ENCODE measurements around the gene CLIC3. TPM values are rescaled to one million over a fixed set of nuclear protein-coding genes. Genes with fewer than 3 reads are reported as not detected.

The CLIC3 gene
- total RNA-seq, 2 experiments from 2014 or later, result 2.1 to 2.8 TPM

DNA sequence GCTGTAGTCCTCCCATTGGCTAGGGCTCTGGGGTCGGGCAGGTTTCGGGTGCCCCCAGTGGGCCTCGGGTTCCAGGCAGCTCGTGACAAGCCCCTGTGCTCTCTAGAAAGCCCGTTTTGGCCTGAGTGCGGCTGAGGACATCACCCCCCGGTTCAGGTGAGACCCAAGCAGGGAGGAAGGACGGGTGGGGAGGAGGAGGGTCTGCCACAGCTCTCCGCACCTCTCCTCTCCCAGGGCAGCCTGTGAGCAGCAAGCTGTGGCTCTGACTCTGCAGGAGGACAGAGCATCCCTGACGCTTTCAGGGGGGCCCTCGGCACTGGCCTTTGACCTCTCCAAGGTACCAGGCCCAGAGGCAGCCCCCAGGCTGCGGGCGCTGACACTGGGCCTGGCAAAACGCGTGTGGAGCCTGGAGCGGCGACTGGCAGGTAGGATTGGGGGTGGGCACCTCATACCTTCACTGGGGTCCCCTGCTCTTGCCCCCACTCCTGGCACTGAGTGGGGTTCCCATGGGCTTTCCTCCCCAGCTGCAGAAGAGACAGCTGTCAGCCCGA, 3.5 kb downstream of the CLIC3 start:
- peaks cover 40% of the 10 kb centered on the region for H3K4me1 Mint-ChIP-seq (ENCODE audit: low read depth)
- ChIA-PET CTCF (interaction anchor here (0.8 to 2.4 kb wide), 7 partner anchors 16 to 151 kb away, joined by 3 to 11 read pairs (median 3); partner anchors contain the start of genes AJM1 and NPDC1), POLR2A (interaction anchor here (0.9 to 3.0 kb wide), 13 partner anchors 15 to 185 kb away, joined by 3 to 17 read pairs (median 6); partner anchors contain the start of genes ABCA2, C8G, FBXW5 and RABL6)
- no peaks in the 10 kb centered on the region for H3K9me3 ChIP-seq (ENCODE audit: control insufficient read depth in 1 of 2, insufficient read depth in 1 of 2, low read length in 2 of 2)
- peak overlapping the region; percentile 82 for H3K27ac Mint-ChIP-seq
- ATAC-seq (ENCODE audit: poor library complexity) (no peak), DNase-seq (no peak)
- TF ChIP-seq CTCF (IDR thresholded peaks at IDR 0.05), result no peak
- peaks cover 58% of the 10 kb centered on the region for H3K4me1 ChIP-seq (ENCODE audit: insufficient read depth, low read length)
- peak overlapping the region; percentile 91 for H3K4me3 Mint-ChIP-seq
- H3K9me3 Mint-ChIP-seq, result no peaks in the 10 kb centered on the region
- intact Hi-C loops (cut with DNase I, micrococcal nuclease), result loop anchor here (1.0 to 5.0 kb wide), 4 partner anchors 14 to 414 kb away; no protein-coding TSS in a partner anchor
- peaks cover 0 to 4% of the 10 kb centered on the region in 2 experiments for H3K27me3 ChIP-seq (ENCODE audit: control insufficient read depth in 1 of 2, insufficient read depth in 2 of 2, low read length in 2 of 2)
- peak overlapping the region; percentile 57 to 76 for H3K27ac ChIP-seq (ENCODE audit: low read depth in 1 of 2, low read length in 2 of 2)
- H3K36me3 ChIP-seq (ENCODE audit: insufficient read depth, low read length), result peaks cover 10% of the 10 kb centered on the region
- H3K36me3 Mint-ChIP-seq (ENCODE audit: low read depth), result peaks cover 8% of the 10 kb centered on the region
- H3K27me3 Mint-ChIP-seq, result peaks cover 8% of the 10 kb centered on the region
- H3K4me3 ChIP-seq (ENCODE audit: low read length), result peak overlapping the region; percentile 89

DNA sequence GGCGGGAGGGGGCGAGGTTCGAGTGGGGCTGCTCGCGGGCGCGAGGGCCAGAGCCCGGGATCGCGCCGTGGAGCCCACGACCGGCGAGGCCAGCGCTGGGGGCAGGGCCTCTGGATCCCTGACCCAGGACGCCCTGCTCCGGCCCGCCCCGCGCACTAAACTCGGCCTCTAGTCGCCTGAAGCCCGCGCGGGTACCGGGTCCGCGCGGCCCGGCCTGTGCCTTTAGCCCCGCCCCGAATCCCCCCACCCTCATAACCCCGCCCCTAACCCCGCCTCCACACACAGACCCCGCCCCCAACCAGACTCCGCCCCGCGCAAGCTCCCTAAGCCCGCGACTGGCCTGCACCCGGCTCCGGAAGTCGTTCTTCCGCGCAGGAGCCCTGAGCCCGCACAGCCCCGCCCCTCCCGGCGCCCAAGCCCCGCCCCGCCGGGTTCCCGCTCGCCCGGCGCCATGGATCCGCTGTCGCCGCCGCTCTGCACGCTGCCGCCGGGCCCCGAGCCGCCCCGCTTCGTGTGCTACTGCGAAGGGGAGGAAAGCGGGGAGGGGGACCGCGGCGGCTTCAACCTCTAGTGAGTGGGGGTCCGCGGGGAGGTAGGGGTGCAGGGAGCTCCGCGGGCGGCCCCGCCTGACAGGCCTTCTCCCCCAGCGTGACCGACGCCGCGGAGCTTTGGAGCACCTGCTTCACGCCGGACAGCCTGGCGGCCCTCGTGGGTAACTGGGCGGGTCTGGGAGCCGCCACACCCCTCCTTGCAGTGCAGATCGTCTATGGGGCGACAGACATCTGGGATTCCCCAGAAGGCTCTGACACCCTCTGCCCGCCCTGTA, 4.2 kb downstream of the CLIC3 start, which contains the start of gene PAXX:
Gene PAXX, plus strand, starts transcription at position 430 of the 826 bp plus-strand sequence. Its CDS starts 22 bp downstream, at position 452.
- ATAC-seq (ENCODE audit: poor library complexity) (peak; percentile 91), DNase-seq (peak; percentile 89 to 97 (median 94))
- CTCF ChIA-PET, result interaction anchor here (0.8 to 2.4 kb wide), 6 partner anchors 16 to 150 kb away, joined by 3 to 11 read pairs (median 4); partner anchors contain the start of genes AJM1 and NPDC1
- H3K27ac ChIP-seq (ENCODE audit: low read depth in 1 of 2, low read length in 2 of 2), result peak within 1 kb of the TSS; percentile 57 to 76
- Mint-ChIP-seq H3K4me3 (peak within 1 kb of the TSS; percentile 91), H3K9me3 (no peaks in the 10 kb centered on the region), H3K4me1 (ENCODE audit: low read depth) (peaks cover 35% of the 10 kb centered on the region), H3K36me3 (ENCODE audit: low read depth) (peaks cover 8% of the 10 kb centered on the region), H3K27ac (peak within 1 kb of the TSS; percentile 82), H3K27me3 (peaks cover 8% of the 10 kb centered on the region)
- peaks cover 51% of the 10 kb centered on the region for H3K4me1 ChIP-seq (ENCODE audit: insufficient read depth, low read length)
- TF ChIP-seq CTCF (IDR thresholded peaks at IDR 0.05), result no peak
- H3K9me3 ChIP-seq (ENCODE audit: control insufficient read depth in 1 of 2, insufficient read depth in 1 of 2, low read length in 2 of 2), result no peaks in the 10 kb centered on the region
- H3K27me3 ChIP-seq (ENCODE audit: control insufficient read depth in 1 of 2, insufficient read depth in 2 of 2, low read length in 2 of 2), result no peaks in the 10 kb centered on the region
- H3K36me3 ChIP-seq (ENCODE audit: insufficient read depth, low read length), result peaks cover 10% of the 10 kb centered on the region
- POLR2A ChIA-PET, result interaction anchor here (0.6 to 3.0 kb wide), 18 partner anchors 14 to 185 kb away, joined by 3 to 17 read pairs (median 4); partner anchors contain the start of genes ABCA2, C8G, FBXW5 and RABL6
- intact Hi-C loops (cut with DNase I, micrococcal nuclease), result loop anchor here (1.0 to 5.0 kb wide), 4 partner anchors 13 to 415 kb away; no protein-coding TSS in a partner anchor
- peak within 1 kb of the TSS; percentile 89 for H3K4me3 ChIP-seq (ENCODE audit: low read length)

DNA sequence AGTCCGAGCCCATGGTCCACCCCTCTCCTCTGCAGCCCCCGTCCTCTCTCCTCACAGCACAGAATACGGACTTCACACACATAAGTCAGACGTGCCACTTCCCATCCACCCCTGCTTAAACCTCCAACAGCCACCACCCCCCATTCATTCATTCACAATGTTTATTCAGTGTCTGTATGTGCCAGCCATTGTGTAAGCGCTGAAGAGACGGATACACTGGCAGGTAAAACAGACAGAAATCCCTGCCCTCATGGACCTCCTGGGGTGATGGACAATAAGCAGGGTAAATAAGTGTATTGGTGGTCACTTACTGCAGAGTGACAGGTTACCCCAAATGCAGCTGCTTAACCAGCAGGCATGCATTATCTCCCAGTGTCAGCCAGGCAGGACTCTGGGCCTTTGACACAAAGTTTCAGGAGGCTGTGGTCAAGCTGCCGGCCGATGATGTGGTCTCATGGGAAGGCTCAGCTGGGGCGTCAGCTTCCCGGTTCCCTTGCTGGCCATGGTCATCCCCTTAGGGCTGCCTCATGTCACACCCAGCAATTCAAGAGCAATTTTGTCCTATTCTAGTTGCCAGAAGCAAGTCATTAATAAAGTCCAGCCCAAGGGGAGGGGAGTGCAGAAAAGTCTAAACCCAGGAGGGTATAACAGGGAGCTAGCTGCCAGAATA, 6.0 kb downstream of the CLIC3 start:
- ATAC-seq (ENCODE audit: poor library complexity), result no peak
- peak overlapping the region; percentile 57 for H3K27ac Mint-ChIP-seq

More for the DNA sequence above, 6.0 kb downstream of the CLIC3 start:
- ChIA-PET CTCF (interaction anchor here (2.4 kb wide), 1 partner anchor 39 kb away, joined by 6 read pairs; no protein-coding TSS in a partner anchor), POLR2A (interaction anchor here (2.7 to 3.0 kb wide), 2 partner anchors 35 to 46 kb away, joined by 12 to 17 read pairs; partner anchors contain the start of genes C8G and FBXW5)
- Mint-ChIP-seq H3K4me1 (ENCODE audit: low read depth) (peaks cover 26% of the 10 kb centered on the region), H3K4me3 (peak overlapping the region; percentile 89), H3K27me3 (peaks cover 15% of the 10 kb centered on the region), H3K9me3 (no peaks in the 10 kb centered on the region), H3K36me3 (ENCODE audit: low read depth) (peaks cover 4% of the 10 kb centered on the region)
- H3K4me3 ChIP-seq (ENCODE audit: low read length), result no peak overlapping the region
- H3K36me3 ChIP-seq (ENCODE audit: insufficient read depth, low read length), result peaks cover 10% of the 10 kb centered on the region
- H3K9me3 ChIP-seq (ENCODE audit: control insufficient read depth in 1 of 2, insufficient read depth in 1 of 2, low read length in 2 of 2), result no peaks in the 10 kb centered on the region
- no peak for DNase-seq
- TF ChIP-seq CTCF (IDR thresholded peaks at IDR 0.05), result no peak
- intact Hi-C loops (cut with DNase I, micrococcal nuclease), result loop anchor here in 1 of 2 experiments (5.0 kb wide), 1 partner anchor 417 kb away; no protein-coding TSS in a partner anchor
- peaks cover 39% of the 10 kb centered on the region for H3K4me1 ChIP-seq (ENCODE audit: insufficient read depth, low read length)
- H3K27me3 ChIP-seq (ENCODE audit: control insufficient read depth in 1 of 2, insufficient read depth in 2 of 2, low read length in 2 of 2), result peaks cover 0 to 7% of the 10 kb centered on the region in 2 experiments
- no peak overlapping the region for H3K27ac ChIP-seq (ENCODE audit: low read depth in 1 of 2, low read length in 2 of 2)

Measured in CD4-positive, alpha-beta T cell (primary cell).